ENCODE results near the gene ATP5IF1.

Gene ATP5IF1

GRCh38 chr1:28280501-28280900 lies 44.6 kb downstream of the ATP5IF1 start:
- Histone ChIP-seq H3K27ac (ENCODE audit: low read depth, low read length) (no peak overlapping the region), H3K9ac (ENCODE audit: low read depth in 1 of 2, low read length in 2 of 2) (no peak overlapping the region), H3K4me1 (ENCODE audit: control insufficient read depth in 1 of 2, insufficient read depth in 2 of 2, low read length in 2 of 2) (peaks cover 8 to 11% of the 10 kb centered on the region in 2 donors), H3K4me3 (ENCODE audit: low read depth in 1 of 2, low read length in 2 of 2) (no peak overlapping the region), H3K36me3 (ENCODE audit: control insufficient read depth in 1 of 2, insufficient read depth in 2 of 2, low read length in 2 of 2) (peaks cover 22 to 51% of the 10 kb centered on the region in 2 donors), H3K9me3 (ENCODE audit: control insufficient read depth in 1 of 2, low read length in 2 of 2) (no peaks in the 10 kb centered on the region), H3K27me3 (ENCODE audit: control insufficient read depth in 1 of 2, insufficient read depth in 2 of 2, low read length in 2 of 2) (no peaks in the 10 kb centered on the region)

GRCh38 chr1:28280977-28281381 lies 45.1 kb downstream of the ATP5IF1 start:
- Histone ChIP-seq H3K9me3 (ENCODE audit: control insufficient read depth in 1 of 2, low read length in 2 of 2) (no peaks in the 10 kb centered on the region), H3K27me3 (ENCODE audit: control insufficient read depth in 1 of 2, insufficient read depth in 2 of 2, low read length in 2 of 2) (no peaks in the 10 kb centered on the region), H3K36me3 (ENCODE audit: control insufficient read depth in 1 of 2, insufficient read depth in 2 of 2, low read length in 2 of 2) (peaks cover 22 to 48% of the 10 kb centered on the region in 2 donors), H3K4me3 (ENCODE audit: low read depth in 1 of 2, low read length in 2 of 2) (no peak overlapping the region), H3K27ac (ENCODE audit: low read depth, low read length) (no peak overlapping the region), H3K4me1 (ENCODE audit: control insufficient read depth in 1 of 2, insufficient read depth in 2 of 2, low read length in 2 of 2) (peaks cover 8 to 11% of the 10 kb centered on the region in 2 donors), H3K9ac (ENCODE audit: low read depth in 1 of 2, low read length in 2 of 2) (no peak overlapping the region)

GRCh38 chr1:28281608-28282425 lies 45.9 kb downstream of the ATP5IF1 start:
- Histone ChIP-seq H3K27ac (ENCODE audit: low read depth, low read length) (no peak overlapping the region), H3K27me3 (ENCODE audit: control insufficient read depth in 1 of 2, insufficient read depth in 2 of 2, low read length in 2 of 2) (no peaks in the 10 kb centered on the region), H3K9me3 (ENCODE audit: control insufficient read depth in 1 of 2, low read length in 2 of 2) (no peaks in the 10 kb centered on the region), H3K36me3 (ENCODE audit: control insufficient read depth in 1 of 2, insufficient read depth in 2 of 2, low read length in 2 of 2) (peaks cover 22 to 46% of the 10 kb centered on the region in 2 donors), H3K4me1 (ENCODE audit: control insufficient read depth in 1 of 2, insufficient read depth in 2 of 2, low read length in 2 of 2) (peaks cover 8 to 11% of the 10 kb centered on the region in 2 donors), H3K4me3 (ENCODE audit: low read depth in 1 of 2, low read length in 2 of 2) (no peak overlapping the region), H3K9ac (ENCODE audit: low read depth in 1 of 2, low read length in 2 of 2) (no peak overlapping the region)

GRCh38 chr1:28282426-28283407 lies 46.8 kb downstream of the ATP5IF1 start:
- H3K4me1 ChIP-seq (ENCODE audit: control insufficient read depth in 1 of 2, insufficient read depth in 2 of 2, low read length in 2 of 2): peaks cover 8 to 11% of the 10 kb centered on the region in 2 donors
- no peak overlapping the region for H3K9ac ChIP-seq (ENCODE audit: low read depth in 1 of 2, low read length in 2 of 2)
- no peak overlapping the region for H3K27ac ChIP-seq (ENCODE audit: low read depth, low read length)
- no peak overlapping the region for H3K4me3 ChIP-seq (ENCODE audit: low read depth in 1 of 2, low read length in 2 of 2)
- peaks cover 22 to 44% of the 10 kb centered on the region in 2 donors for H3K36me3 ChIP-seq (ENCODE audit: control insufficient read depth in 1 of 2, insufficient read depth in 2 of 2, low read length in 2 of 2)
- no peaks in the 10 kb centered on the region for H3K9me3 ChIP-seq (ENCODE audit: control insufficient read depth in 1 of 2, low read length in 2 of 2)
- no peaks in the 10 kb centered on the region for H3K27me3 ChIP-seq (ENCODE audit: control insufficient read depth in 1 of 2, insufficient read depth in 2 of 2, low read length in 2 of 2)

- Histone ChIP-seq H3K4me3 (ENCODE audit: low read depth in 1 of 2, low read length in 2 of 2) (no peak overlapping the region), H3K36me3 (ENCODE audit: control insufficient read depth in 1 of 2, insufficient read depth in 2 of 2, low read length in 2 of 2) (peaks cover 5 to 10% of the 10 kb centered on the region in 2 donors), H3K4me1 (ENCODE audit: control insufficient read depth in 1 of 2, insufficient read depth in 2 of 2, low read length in 2 of 2) (peaks cover 14 to 17% of the 10 kb centered on the region in 2 donors), H3K27me3 (ENCODE audit: control insufficient read depth in 1 of 2, insufficient read depth in 2 of 2, low read length in 2 of 2) (no peaks in the 10 kb centered on the region), H3K9me3 (ENCODE audit: control insufficient read depth in 1 of 2, low read length in 2 of 2) (no peaks in the 10 kb centered on the region), H3K27ac (ENCODE audit: low read depth, low read length) (no peak overlapping the region), H3K9ac (ENCODE audit: low read depth in 1 of 2, low read length in 2 of 2) (no peak overlapping the region)
Observed at GRCh38 chr1:28286111-28286510, 50.2 kb downstream of the ATP5IF1 start.
